Activated CD8-positive, alpha-beta memory T cell treated with anti-CD3 and anti-CD28 coated beads, Interleukin-2, amount 50 U/mL, for 4 hours (primary cell): Measurements from ENCODE around the gene SGO1.
"Not testable (repeated sequence)": the region's sequence is repeated elsewhere in the genome, so short reads cannot be mapped to it uniquely, and the experiment has no call there.

Source experiments
- DNase-seq: peaks from one replicate; pipeline ENCODE4 v3.0.0-alpha.2; 2020

Gene SGO1

DNA sequence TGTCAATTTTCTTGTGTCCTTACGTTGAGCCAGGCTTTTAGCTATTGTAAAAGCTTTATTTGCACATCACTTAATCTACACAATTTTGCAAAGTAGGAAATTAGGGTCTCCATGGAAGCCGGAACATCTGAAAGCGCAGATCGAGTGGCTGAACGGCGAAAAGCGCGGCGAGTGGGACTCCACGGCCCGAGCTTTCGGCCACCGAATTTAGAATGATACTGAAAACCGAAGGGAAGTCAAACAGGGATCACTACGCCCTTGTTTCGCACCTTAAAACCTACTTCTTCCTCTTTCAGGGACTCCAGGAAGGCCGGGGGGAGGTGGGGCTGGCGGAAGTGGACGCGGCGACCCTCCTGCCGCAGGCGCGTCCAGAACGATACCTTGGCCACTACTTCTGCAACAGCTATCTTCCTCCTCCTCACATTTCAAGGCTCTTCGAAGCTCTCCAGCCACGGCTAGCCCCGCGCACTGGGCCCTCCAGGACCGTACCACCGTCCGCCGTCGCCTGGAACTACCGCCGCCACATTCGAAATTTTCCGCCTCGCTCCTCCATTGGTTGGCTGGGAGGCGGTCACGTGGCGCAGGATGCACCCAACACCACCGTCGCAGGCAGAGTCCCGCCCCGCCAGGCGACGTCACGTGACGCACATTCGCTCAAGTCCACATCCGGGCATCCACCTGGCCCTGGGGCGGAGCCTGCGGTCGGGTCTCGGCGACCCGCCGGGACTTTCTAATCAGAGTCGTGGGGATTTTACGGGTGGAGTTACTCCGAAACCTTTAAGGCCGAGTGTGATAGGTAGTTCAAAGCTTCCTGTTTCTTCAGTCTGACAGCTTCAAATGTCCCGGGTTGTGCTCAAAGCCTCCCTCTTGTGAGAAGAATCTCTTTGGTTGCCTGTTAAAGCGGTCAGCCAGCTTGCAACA, at the start of gene SGO1:
SGO1 (minus strand) TSS at position 528 of the 921 bp plus-strand sequence. CDS start 2,179 bp downstream, outside the sequence.
- peak; percentile 100 for DNase-seq

- DNase-seq = no peak
Measured at GRCh38 chr3:20235796-20236195, 49.8 kb upstream of the SGO1 start.

DNA sequence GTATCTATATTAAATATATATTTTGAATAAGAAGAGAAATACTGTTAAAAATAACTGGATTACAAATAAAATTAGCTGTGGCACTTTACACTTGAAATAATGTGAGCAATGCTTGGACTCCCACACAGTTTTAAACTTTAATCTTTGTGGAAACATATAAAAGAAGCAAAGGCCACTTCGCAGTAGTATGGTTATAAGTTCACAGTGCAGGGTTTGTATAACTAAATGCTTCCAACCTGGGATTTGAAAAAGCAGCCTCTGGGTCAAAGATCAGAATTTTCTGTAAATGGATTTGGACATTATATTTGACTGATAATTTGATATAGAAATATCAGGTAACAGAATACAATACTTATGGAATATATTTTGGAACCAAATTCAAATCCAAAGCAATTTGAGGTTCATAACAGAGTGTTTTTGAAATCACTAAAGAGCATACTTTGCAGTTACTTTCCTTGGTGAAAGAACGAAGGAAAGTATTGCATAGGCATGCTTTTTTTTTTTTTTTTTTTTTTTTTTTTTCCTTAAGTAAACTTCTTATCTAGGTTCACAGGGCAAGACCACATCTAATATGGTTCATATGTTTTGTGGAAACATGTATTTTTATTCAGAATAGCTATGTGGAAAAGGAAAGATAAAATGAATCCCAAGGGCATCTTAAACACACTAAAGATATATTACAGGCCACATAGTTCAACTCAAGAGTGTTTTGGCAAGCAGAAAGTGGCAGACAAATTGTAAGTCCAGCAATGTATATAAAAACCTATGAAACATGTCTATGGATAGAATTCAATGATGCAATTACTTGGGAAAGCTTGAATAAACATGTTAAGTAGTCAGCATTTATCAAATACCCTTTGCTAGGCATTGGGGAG, 47.1 kb upstream of the SGO1 start:
- DNase-seq = no peak

DNA sequence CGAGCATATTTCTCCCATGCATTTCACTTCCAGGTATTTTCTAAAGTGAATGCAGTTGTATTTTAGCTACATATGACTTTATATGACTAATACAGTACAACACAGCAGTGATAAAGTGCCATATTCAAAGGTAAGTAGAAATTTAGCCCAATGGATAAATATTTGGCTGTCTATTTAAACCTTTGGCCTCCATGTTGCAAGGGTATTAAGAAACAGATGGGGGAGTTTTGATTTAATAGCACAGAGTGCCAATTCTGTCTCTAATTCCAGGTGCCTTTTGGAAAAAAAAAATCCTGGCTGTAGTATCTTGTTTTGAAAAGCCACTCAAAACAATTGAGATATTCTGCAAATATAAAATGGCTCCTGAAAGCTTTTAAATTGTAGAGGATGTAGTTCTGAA, 44.9 kb upstream of the SGO1 start:
- DNase-seq = no peak

DNA sequence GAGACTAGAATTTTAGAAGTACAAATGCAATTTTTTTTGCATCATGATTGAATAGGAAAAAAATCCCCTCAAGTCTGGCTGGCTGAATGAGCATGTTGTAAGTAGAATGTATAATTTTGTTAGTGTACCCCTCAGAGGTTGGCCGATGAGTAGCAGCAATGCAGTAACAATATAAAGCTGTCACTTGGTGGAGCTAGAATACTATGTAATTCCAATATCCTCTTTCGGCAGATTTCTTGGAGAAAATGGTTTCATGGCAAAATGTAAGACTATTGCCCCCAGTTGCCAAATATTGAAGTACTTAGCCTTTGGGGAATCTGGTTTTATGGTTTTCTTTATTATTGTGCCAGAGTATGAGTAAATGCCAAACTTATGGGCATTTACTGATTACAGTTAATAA, 39.8 kb upstream of the SGO1 start:
- no peak for DNase-seq

DNA sequence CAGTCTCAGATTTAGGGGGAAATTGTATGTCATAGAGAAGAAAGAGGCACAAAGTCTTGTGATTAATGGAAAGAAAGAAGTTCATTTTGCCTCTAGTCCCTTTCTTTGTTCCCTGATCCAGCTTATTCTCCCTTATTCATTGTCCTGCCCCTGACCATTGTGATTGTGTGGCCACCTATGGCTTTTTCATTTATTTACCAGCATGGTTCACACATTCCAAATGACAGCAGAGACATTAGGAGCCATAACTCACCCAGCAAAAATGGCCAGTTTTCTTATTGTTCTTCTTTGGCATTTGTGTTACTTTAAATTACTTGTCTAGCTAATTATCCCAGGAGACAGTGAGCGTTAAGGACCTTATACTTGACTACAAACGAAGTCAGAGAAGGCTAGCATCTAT, 36.3 kb upstream of the SGO1 start:
- no peak for DNase-seq

GRCh38 chr3:20218215-20218614, 32.2 kb upstream of the SGO1 start:
- DNase-seq = no peak

- no peak for DNase-seq
Measured at GRCh38 chr3:20215636-20216035, 29.6 kb upstream of the SGO1 start.

DNA sequence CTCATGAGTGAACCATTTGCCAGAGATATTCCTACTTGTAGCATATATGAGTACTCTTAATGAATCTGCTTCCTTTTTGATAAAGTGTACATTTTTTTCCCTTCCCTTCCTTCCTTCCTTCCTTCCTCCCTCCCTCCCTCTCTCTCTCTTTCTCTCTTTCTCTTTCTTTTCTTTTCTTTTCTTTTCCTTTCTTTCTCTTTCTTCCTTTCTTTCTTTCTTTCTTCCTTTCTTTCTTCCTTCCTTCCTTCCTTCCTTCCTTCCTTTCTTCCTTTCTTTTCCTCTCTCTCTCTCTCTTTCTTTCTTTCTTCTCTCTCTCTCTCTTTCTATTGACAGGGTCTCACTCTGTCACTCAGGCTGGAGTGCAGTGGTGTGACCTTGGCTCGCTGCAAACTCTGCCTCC, 27.5 kb upstream of the SGO1 start:
- not testable (repeated sequence) for DNase-seq

DNA sequence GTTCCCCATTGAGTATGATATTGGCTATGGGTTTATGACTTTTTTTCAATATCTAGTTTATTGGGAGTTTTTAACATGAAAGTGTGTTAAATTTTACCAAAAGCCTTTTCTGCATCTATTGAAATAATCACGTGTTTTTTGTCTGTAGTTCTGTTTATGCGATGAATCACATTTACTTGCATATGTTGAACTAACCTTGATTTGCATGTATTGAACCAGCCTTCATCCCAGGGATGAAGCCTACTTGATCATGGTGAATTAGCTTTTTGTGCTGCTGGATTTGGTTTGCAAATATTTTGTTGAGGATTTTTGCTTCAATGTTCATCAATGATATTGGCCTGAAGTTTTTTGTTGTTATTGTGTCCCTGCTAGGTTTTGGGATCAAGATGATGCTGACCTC, 21.9 kb upstream of the SGO1 start:
- not testable (repeated sequence) for DNase-seq

DNA sequence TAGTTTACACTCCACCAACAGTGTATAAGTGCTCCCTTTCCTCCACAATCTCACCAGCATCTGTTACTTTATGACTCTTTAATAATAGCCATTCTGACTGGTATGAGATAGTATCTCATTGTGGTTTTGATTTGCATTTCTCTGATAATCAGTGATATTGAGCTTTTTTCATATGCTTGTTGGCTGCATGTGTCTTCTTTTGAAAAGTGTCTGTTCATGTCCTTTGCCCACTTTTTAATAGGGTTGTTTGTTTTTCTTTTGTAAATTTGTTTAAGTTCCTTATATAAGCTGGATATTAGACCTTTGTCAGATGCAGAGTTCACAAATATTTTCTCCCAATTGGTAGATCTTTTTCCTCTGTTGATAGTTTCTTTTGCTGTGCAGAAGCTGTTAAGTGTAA, 19.9 kb upstream of the SGO1 start:
- DNase-seq = not testable (repeated sequence)

DNA sequence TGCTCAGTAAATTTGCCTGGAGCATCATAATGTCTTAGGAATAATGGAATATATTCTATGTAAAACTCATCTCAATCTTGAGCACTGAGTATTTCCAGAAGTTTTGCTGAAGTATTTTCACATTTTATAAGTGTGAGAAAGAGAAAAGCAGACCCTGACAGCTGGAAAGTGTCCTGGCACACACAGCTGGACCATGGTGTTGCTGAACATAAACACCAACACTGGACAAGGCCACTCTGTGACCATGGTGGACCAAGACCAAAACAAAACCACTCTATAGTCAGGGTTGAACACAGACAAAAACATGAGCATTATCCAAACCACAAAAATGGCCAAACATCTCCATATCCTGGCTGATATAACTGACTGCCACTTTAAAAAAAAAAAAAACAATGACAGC, 15.1 kb upstream of the SGO1 start:
- DNase-seq = no peak

DNA sequence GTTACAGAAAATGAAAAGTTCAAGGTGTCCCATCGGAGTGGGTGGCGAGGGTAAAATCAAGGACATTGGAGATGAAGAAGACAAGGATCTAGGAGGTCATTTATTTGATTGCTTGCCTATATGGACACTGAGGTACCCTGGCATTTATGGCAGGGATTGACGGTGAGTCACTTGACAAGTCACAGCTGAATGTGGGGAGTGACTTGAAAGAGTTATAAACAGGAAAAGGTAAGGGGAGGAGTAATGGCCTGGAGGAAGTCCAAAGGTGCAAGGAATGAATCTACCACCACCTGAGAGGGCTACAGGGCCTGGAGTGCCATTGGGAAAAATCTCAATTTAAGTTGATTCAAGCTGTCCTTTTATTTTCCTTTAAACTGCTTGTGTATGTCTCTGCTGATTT, 11.8 kb upstream of the SGO1 start:
- no peak for DNase-seq

GRCh38 chr3:20194793-20195460, 8.9 kb upstream of the SGO1 start:
- no peak for DNase-seq

DNA sequence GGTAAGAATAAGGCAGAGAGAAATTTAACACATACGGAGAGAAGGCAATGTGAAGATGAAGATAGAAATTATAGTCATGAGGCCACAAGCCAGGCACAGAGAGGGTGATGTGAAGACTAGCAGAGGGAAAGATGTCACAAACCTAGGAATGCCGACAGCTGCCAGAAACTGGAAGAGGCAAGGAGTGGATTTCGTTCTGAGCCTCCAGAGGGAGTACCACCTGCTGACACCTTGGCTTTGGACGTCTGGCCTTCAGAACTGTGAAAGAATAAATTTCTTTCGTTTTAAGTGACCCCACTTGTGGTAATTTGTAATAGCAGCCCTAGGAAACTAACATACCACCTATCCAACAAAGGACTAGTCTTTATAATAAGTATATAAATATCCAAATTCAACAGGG, 5.0 kb upstream of the SGO1 start:
- DNase-seq = no peak

- no peak for DNase-seq
Measured at GRCh38 chr3:20186600-20187004, 596 bp upstream of the SGO1 start.

DNA sequence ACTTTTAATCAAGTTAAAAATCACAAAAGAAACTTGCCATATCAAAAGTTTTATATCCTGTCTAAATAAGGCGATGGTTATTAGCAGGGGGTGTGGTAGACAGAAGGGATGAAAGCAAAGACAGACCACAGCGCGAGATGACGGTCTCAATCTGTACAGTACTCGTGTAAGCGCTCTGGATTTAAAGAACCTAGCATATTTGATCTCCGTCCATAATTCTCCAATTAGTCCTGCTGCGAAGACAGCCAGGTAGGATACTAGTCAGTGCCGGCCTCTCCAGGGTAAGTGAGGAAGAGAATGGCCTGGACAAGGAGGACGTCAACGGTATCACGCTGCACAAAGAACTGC, 701 bp downstream of the SGO1 start:
- no peak for DNase-seq

DNA sequence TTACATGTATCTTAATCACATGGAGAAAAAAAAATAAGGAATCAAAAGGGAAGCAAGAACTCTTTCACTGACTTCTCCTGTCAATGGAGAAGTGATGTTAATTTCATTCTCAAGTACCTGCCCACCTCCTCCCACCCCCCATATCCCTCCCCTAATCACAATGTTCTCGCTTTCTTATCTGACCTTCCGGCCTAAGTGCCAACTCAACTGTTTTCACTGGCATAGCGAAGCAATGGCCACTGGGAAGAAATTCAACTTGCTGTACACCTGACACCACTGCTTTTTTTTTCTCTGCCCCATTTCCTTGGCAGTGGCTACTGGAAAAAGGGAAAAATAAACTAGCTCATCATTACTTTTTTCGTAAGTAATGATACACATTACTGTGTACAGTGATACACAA, 3.8 kb downstream of the SGO1 start:
- no peak for DNase-seq

- DNase-seq = no peak
Measured at GRCh38 chr3:20181276-20181675, 4.7 kb downstream of the SGO1 start.

DNA sequence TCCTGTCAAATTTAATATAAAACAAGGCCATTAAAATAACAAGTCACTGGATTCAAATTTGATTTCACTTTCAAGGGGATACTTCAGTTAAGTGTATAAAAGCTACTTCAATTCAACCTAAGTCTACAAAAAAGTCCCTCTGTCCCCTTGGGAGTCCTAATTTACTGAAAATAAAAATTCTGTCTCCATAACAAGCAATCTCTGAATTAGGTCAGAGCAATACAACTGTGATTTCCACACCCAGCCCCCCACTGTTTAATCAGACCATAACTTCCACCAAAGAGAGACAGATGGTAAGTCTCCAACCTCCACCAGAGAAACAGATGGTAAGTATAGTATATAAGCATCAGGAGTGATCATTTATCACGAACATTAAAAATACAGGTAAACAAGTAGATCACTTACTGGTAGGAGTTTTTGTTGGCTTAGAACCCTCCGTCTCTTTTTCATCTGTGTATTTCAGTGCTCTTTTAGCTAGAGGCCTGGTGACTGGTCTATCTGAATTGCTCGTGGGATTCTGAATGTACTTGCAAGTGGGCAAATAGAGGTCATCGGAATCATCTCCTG, 12.1 kb downstream of the SGO1 start:
- DNase-seq = no peak

- DNase-seq = no peak
Measured at GRCh38 chr3:20161714-20162113, 24.3 kb downstream of the SGO1 start.

DNA sequence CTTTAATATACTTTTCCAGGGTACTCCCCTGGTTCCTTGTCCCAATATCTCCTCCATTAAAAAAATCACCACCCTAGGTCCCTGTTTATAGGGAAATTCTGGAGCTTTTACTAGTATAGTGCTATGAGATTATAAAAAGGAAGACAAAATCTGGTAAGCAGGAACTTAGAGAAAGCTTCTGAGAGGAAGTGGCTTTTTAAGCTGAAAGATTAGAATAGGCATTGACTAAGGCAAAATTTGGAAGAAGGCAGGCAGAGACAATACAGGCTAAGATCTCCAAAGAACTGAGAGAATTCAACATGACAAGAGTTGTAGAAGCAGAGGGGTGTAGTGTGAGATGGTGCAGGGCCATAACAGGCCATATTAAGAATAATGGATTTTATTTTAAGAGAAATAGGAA, 25.8 kb downstream of the SGO1 start:
- no peak for DNase-seq

DNA sequence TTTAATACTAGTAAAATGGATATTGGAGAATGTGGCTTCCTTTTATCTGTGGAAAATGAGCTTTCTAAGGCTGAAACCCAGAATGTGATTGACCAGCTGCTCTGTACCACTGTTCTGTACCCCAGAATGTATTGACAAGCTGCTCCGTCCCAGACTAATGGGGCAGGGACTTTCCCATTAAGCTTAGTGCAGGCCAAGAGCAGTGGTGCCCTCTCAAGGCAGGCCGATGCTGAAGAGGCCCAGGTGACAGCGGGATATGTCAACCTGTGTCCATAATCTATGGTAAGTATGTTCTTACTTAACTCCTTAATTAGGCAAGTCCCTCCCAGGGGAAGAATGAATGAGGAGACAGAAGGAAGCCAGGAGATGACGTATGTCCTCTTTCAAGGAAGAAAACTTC, 31.1 kb downstream of the SGO1 start:
- no peak for DNase-seq
